HG03342 (cell line): Measurements from ENCODE around the gene MCC.

Experiments
- ATAC-seq: cut with Tn5 transposase; IDR thresholded peaks from one replicate; pipeline ENCODE4 v1.9.1; 2021; ENCODE audit warnings: mild to moderate bottlenecking, moderate library complexity; ENCODE audit not compliant: unreplicated experiment

The MCC gene

DNA sequence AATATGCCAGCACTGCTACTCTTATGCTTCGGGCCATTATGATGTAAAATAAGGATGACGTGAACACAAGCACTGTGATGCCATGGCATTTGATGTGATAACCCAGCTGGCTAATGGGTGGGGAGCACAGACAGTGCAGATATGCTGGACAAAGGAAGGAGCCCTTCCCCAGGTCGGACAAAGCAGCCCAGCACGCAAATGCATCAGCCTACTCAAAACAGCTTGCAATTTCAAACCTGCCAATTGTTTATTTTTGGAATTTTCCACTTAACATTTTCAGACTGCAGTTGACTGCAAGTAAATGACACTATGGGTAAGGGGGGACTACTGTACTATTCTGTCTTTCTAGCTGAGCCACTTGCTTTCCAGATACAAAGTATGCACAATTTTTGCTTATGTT lies 330.4 kb downstream of the MCC start:
- no peak for ATAC-seq

- no peak for ATAC-seq
Measured at GRCh38 chr5:113156271-113156877, 331.9 kb downstream of the MCC start.

DNA sequence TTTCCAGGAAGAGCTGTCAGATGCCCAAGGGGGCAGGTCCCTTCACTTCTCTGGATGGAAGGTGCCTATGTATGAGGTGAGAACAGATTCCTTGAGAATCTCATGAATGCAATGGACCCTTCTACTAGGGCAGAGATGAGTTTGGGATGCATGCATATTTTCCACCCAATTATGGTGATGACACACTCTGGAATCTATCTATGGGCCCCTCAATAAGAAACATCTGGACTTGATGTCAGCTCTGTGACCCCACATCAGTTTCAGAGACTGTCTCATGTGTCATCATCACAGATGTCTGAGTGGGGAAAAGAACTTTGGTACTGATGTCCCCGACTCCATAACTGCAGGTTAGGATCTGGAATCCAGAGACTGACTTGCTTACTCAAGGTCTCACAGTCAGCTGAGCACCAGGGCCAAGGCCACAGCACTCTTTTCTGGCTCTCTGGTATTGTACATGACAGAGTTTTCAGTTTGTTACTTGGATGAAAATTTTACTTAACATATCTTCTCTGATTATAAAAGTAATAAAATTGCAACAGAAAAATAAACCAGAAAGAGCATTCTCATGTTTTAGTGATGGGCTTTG lies 334.6 kb downstream of the MCC start:
- no peak for ATAC-seq

DNA sequence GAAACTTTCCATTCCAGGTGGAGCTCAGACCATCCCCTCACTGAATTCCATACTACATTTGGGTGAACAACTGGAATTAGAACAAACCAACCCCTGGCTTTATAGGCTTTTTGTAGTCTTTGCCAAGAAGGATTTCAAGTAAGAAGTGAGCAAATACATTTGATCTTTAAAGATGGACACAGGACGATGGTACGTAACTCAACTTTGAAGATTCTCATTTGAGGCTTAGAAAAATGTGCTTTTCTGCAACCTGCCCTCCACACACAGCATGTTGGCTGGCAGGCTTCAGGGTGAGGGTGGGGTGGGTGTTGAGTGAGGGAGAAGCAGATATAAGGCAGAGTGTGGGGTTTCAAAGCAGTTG lies 335.9 kb downstream of the MCC start:
- no peak for ATAC-seq

GRCh38 chr5:113151641-113152379 lies 336.4 kb downstream of the MCC start:
- no peak for ATAC-seq

DNA sequence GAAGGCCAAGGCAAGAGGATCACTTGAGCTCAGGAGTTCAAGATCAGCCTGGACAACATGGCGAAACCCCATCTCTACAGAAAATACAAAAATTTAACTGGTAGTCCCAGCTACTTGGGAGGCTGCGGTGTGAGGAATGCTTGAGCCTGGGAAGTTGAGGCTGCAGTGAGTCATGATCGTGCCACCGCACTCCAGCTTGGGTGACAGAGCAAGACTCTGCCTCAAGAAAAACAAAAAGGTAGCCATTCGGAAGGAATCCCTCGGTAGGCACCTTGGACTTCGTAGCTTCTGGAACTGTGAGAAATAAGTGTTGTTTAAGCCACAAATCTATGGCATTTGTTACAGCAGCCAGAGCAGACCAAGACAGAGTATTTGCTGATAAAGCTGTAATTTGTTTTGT lies 337.4 kb downstream of the MCC start:
- no peak for ATAC-seq

DNA sequence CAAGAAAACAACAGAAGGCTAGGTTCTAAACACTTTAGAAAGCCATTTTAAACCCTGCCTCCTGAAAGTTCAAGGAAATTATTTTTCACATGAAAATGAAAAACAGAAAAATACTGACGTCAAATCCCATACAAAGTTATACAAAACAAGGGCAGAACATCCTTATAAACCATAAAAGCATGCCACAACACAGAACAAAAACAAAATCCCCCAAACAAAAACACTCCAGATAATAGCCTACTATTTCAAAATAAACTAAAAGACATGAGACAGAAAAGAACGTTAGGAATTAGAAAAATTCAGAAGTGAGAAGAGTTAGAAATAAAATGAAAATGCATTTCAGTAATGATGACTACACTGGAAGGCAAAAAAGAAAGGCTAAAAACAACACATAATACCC lies 338.0 kb downstream of the MCC start:
- ATAC-seq = no peak

DNA sequence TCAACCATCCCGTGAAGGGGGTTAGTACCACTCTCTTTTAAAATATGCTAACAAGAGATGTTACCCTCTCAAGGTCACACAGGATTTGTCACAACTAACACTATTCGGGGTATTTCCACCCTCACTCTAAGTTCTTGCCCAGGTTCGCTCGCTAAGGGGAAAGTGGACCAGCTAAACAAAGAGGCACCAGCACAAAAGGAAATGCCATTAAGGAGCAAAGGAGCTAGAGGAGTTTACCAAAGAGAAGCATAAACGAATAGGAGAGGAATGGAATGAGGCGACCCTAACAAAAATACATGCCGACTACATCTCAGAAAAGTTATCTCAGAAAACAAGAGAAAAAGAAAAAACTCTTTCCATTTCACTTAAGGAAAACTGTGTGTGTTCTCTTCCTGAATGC lies 340.7 kb downstream of the MCC start:
- ATAC-seq = no peak

DNA sequence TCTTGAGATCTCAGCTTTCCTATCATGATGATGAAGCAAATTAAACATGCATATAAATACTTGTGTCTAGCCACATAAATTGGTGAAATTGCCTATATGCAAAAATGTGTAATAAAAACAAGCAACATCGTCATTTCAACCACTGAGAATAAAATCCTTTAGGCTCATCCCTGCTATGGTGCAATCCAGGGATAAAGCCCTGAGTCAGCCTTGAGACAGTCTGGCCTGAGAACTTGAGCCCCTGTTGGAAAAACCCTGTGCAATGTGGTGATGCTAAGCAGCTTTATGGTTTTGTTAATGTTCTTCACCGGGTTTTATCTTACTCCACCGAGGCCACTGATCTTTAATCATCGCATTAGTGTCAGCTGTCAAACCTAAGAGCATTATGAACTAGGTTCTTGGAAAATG lies 341.1 kb downstream of the MCC start:
- ATAC-seq = no peak

- no peak for ATAC-seq
Measured at GRCh38 chr5:113145757-113146387, 342.4 kb downstream of the MCC start.

DNA sequence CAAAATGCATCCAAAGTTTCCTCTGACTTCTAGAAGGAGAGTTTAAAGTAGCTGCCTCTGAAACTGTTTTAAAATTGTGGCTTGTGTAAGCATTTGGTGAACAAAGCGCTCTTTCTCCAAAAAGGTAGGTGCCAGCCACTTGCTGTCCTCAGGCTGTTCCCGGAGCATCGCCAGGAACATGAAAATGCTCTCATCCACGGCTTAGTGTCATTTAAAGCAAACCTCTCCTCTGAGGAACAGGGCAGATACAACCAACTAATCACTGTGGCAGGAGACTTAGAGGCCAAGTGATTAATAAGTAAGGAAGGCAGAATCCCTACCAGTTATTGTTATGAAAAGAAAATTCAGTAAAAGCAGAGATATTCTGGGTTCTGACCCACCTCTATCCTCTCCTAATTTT lies 346.1 kb downstream of the MCC start:
- ATAC-seq = no peak

- ATAC-seq = no peak
Measured at GRCh38 chr5:113140837-113141671, 347.2 kb downstream of the MCC start.

DNA sequence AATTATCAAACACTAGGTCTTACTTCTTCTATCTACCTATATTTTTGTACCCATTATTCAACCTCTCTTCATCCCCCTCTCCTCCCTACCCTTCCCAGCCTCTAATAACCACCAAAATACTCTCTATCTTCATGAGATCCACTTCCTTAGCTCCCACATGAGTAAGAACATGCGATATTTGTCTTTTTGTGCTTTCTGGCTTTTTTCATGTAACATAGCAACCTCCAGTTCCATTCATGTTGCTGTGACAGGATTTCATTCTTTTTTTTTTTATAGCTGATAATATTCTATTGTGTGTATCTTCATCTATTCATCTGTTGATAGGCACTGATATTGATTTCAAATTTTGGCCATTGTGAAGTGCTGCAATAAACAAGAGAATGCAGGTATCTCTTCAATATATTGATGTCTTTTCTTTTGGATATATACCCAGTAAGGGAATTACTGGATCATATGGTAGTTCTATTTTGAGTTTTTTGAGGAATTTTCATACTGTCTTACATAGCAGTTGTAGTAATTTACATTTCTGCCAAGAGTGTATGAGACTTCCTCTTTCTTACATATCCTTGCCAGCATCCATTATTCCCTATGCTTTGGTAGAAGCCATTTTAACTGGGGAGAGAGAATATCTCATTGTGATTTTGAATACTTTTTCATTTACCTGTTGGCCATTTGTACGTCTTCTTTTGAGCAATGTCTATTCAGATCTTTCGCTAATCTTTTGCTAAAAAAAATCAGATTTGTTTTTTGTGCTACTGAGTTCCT lies 354.9 kb downstream of the MCC start:
- no peak for ATAC-seq

- ATAC-seq = no peak
Measured at GRCh38 chr5:113132564-113132963, 355.7 kb downstream of the MCC start.

GRCh38 chr5:113128641-113129330 lies 359.5 kb downstream of the MCC start:
- no peak for ATAC-seq

GRCh38 chr5:113128082-113128481 lies 360.2 kb downstream of the MCC start:
- ATAC-seq = no peak

DNA sequence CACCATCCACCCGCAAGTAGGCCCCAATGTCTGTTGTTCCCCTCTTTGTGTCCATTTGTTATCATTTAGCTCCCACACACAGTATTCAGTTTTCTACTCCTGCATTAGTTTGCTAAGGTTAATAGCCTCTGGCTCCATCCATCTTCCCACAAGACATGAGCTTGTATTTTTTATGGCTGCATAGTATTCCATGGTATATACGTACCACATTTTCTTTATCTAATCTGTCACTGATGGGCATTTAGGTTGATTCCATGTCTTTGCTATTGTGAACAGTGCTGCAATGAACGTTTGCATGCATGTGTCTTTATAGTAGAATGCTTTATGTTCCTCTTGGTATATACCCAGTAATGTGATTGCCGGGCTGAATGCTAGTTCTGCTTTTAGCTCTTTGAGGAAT lies 361.2 kb downstream of the MCC start:
- no peak for ATAC-seq

DNA sequence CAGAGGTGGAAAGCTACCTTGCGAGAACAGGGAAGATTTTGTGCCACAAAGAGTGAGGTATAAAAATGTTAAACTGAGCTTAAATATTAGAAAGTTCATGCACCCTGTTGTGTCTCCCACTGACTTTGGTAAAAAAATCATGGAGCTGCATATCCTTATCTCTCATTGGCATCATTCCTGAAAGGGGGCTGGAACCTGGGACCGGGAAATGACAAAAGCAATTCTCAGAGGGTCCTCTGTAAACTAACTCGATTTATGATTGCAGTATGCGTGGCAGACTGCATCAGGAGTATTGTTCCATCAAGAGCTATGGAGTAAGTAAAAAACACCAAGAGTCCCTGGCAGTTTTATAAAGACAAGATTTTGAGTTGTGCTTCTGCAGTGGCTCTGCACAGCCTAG lies 362.9 kb downstream of the MCC start:
- ATAC-seq = no peak

GRCh38 chr5:113124914-113125313 lies 363.3 kb downstream of the MCC start:
- ATAC-seq = no peak

DNA sequence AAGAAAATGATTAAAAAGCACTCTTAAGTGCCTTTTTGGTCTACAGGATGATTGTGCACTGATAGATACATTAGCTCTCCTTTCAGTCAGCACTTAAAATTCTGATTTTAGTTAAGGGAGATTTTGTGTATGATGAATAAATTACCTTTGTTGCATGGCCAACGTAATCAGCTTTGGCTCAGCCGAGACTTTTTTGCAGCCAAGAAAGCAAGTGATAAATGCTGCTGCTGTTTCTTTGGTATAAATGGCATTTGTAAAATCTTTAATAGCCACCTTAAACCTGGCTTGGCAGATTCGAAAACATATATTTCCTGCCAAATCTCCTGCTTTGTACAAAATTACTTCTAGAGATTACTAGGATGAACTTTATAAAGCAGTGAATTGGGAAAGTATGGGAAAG lies 364.0 kb downstream of the MCC start:
- no peak for ATAC-seq
